NCI-H1930 (cell line): Measurements from ENCODE around the gene TPTE2.
A peak's percentile ranks its signal among the peaks of the same experiment; 100 is the strongest.
"Not testable (repeated sequence)": the region's sequence is repeated elsewhere in the genome, so short reads cannot be mapped to it uniquely, and the experiment has no call there.

Source experiments
- DNase-seq, 2 experiments: peaks; one replicate each; lab custom pipeline; 2025; lab: John Stamatoyannopoulos, UW

Gene TPTE2

DNA sequence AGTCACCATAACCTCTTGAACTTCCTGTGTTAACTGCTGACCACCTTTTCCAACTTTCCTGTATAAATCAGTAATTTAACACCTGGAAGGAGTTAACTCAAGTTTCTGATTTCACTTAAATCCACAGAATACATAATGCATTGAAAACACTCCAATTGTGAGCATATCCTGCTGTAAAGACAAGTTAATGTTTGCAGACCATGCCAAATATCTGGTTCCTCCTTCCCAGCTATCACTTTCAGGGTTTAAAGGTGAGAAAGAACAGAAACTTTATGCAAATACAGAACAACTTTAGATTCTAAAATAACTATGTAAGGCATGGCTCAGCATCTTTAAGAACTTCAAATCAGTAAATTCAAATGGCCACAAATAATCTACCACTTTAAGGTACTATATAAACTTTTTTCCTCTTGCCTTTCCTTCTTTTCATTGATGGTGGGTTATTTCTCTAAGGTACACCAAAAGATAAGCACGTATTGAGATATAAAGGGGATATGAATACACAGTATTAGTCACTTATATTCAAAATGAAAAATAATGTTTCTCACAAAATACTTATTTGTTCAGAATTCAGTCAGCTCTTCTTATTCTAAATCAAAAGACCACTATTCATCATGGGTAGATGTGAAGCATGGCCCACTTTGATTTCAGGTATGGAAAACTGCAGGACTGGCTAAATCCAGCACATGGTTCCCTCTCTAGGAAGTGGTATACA is 6.6 kb upstream of the TPTE2 start:
- no peak for DNase-seq

DNA sequence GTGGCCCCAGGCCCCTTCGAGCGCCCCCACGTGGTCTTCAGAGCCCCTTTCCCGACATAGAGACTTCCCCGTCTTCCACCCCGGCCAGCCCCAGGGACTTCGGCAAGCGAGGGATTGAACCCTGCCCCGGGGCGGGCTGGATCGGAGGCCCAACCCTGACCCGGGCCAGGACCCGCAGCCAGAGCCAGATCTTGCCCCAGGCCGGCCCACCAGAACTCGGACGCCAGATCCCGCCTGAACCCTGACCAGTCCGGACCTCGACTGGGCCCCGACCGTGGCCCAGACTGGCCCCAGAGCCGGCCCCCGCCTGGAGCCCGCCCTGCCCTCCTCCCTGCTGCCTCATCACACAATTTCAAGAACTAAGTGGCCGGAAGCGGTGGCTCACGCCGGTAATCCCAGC is 253 bp upstream of the TPTE2 start:
- DNase-seq: no peak

DNA sequence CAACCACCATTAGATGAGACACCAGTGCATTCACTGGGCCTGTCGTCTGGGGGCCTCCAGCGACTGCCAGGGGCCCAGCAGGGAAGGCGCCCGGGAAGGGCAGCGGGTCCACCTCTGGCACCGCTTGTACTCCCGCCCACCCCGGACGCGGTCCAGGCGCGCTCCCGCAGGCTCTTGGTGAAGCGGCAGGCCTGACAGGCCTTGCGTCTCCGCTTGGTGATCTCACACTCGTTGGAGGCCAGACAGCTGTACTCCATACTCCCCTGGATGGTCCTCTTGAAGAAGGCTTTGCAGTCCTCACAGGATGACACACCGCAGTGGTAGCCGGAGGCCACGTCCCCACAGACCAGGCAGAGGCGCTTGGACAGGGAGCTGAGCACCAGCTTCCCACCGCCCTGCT is 660 bp downstream of the TPTE2 start:
- not testable (repeated sequence) for DNase-seq

DNA sequence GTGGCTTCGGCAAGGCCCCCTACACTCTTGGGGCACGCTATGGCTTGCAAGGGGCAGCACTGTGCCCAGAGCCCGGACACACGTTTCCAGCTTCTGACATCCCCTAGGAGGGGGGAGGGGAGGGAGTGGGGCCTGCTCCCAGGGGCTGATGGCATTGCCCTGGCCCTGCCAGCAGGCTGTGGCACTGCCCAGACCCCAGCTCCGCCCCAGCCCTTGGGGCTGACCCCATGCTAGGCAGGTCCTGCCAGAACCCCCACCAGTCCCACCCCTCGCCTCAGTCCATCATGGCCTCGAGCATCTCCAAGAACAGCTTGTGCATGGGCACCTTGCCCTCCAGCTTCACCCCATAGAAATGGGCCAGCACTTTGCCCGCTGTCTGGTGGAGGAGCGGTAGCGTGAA is 1.6 kb downstream of the TPTE2 start:
- DNase-seq: not testable (repeated sequence)

DNA sequence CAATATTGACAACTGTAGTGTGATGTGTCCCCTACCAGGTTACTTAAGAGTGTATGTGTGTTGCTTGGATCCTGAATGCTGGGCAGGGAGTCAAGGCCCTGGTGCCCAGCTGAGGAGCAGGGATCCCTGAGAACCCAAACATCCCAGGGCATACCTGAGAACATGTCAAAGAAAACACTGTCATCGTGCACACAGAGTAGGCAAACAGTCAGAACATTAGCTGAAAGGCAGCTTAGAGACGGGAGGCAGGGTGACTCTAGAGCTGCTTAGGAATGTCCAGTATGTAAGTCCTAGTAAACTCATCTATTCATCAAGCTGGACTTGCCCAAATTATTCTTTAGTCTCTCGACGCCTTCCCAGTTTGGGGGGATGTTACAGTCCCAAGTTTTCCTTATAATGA is 4.0 kb downstream of the TPTE2 start:
- not testable (repeated sequence) for DNase-seq

DNA sequence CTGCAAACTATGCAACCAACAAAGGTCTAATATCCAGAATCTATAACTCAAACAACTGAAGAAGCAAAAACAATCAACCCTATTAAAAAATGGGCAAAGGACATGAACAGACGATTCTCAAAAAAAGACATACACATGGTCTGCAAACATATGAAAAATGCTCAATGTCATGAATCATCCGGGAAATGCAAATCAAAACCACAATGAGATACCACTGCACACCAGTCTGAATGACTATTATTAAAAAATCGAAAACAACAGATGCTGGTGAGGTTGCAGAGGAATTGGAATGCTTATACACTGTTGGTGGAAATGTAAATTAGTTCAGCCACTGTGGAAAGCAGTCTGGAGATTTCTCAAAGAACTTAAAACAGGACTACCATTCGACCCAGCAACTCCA is 12.1 kb downstream of the TPTE2 start:
- DNase-seq: not testable (repeated sequence)

DNA sequence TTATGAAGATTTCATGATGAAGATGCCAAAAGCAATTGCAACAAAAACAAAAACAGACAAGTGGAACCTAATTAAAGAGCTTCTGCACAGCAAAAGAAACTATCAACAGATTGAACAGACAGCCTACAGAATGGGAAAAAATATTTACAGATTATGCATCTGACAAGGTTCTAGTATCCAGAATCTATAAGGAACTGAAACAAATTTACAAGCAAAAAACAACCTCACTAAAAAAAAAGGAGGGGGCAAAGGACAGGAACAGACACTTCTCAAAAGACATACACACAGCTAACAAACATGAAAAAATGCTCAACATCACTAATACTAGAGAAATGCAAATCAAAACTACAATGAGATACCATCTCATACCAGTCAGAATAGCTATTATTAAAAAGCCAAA is 35.7 kb downstream of the TPTE2 start:
- not testable (repeated sequence) for DNase-seq

DNA sequence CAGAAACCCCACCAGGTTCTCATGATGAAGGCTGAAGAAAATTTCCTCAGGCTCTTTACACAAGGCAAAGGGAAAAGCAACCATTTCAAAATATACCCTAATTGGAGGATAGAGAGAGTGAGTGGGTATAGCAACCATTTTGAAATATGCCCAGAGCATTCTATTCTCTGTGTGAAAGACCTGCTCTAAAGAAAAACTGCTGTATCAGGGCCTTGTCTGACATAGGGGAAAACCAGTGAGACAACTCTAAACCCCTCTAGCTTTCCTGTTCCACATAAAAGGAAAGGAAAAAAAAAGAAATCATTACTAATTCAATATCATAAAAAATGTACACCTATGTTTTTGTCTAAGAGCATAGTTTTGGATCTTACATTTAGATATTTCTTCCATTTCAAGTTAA is 42.3 kb downstream of the TPTE2 start:
- DNase-seq: no peak

DNA sequence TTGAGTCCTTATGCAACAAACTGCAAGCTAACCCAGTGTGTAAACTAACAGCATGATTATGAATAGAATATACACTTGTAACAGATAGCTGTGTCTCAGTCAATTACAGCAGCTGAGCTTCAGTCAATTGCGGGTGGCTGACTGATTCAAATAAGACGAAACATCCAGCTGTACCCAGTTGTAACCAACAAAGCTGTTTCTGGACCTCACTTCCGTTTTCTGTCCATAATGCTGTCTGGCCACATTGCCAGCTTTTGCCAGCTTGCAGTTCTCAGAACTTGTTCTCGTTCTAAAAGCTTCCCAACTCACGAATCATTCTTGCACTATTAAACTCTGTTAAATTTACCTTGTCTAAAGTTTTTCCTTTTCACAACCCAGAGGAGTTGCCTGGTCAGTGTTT is 53.7 kb downstream of the TPTE2 start:
- DNase-seq: not testable (repeated sequence)

DNA sequence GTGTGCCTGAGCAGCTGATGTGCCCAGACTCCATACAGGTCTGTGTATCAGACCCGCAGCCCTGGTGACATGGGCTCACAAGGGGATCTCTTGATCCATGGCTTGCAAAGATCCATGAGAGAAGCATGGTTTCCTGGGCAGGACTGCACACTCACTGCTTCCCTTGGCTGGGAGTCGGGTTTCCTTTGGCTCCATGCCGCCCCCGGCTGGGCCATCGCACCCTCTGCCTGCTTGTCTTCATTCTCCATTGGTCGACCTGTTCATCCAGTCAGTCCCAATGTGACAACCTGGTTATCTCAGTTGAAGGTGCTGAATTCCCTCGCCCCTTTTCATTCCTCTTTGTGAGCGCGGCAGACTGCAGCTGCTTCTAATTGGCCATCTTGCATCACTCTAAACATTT is 101.2 kb downstream of the TPTE2 start:
- peak in 1 of 2 experiments; percentile 14 for DNase-seq

DNA sequence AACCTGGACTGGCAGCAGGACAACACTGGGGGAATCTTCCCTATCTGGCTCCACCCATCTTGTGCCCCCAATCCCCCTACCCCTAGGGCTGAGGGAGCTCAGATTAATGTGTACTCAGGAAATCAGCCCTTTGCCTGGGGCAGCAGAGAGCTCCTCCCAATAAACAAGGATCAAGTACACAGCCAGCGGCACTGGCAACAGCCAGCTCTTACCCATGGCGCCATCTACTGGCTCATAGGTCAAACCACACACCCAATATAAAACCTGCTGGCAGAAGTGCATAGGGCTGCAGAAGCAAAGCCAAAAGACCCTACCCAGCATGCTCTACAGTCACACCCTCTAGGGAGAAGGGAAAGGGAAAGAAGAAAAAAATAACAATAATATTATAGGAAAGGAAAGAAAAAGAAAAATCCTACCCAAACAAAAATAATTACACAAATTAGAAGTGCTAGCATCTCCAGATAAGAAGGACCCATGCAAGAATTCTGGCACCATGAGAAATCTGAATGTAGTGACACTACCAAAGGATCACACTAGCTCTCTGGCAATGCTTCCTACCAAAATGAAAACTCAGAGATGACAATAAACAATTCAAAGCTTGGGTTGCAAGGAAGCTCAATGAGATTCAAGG is 122.2 kb downstream of the TPTE2 start:
- DNase-seq: peak; percentile 10 to 37

DNA sequence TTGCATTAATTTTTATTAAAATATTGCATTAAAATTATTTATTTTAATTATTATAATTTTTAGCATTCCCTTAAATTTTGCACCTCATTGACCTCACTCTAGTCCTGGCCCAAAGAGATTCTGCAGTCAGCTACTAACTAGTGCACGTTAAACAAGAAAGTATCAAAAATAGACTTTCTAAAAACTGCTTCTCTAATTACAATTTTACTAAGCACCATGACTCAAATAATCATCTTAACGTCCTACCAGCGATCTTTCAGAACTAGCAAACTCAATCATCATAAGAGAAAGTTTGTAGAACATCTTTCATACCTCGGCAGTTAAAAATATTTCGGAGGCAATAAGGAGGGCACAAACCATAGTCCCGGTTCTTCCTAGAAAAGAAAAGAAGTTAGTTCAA is 123.6 kb downstream of the TPTE2 start:
- DNase-seq: not testable (repeated sequence)

DNA sequence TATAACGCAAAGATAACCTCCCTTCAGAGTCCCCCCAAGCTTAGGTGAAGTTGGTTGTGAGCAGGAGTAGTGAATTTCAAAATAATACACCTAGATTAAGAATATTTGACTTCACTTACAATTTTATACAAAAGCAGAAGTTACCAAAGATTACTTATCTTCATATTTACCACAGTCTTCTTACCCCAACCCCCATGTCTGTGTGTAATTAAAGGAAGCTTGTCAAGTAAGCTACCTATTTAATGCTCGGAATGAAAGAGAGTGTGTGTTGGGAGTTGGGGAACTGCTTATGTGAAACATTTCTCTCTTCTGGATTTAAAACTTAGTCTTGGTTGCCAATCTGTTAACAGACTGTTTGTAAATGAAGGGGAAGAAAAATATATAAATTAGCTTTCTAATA is 139.1 kb downstream of the TPTE2 start:
- DNase-seq: not testable (repeated sequence)

DNA sequence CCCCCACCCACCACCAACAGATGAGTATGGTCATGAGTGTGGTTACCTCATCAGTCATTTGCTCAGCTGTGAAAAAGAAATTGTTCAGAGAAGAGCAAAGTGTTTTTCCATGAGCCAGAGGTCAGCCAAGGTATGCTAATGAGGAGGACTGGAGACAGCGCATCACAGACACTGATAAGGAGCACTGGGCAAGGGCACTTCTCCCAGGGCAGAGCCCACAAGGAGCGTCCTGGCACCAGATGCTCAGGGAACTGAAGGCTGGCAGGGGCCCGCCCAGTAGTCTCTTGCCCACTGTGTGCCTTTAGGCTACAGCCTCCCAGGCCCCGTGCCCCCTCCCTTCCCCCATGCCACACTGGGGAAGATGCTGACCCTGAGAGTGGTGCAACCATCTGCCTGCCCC is 148.8 kb downstream of the TPTE2 start:
- not testable (repeated sequence) for DNase-seq

DNA sequence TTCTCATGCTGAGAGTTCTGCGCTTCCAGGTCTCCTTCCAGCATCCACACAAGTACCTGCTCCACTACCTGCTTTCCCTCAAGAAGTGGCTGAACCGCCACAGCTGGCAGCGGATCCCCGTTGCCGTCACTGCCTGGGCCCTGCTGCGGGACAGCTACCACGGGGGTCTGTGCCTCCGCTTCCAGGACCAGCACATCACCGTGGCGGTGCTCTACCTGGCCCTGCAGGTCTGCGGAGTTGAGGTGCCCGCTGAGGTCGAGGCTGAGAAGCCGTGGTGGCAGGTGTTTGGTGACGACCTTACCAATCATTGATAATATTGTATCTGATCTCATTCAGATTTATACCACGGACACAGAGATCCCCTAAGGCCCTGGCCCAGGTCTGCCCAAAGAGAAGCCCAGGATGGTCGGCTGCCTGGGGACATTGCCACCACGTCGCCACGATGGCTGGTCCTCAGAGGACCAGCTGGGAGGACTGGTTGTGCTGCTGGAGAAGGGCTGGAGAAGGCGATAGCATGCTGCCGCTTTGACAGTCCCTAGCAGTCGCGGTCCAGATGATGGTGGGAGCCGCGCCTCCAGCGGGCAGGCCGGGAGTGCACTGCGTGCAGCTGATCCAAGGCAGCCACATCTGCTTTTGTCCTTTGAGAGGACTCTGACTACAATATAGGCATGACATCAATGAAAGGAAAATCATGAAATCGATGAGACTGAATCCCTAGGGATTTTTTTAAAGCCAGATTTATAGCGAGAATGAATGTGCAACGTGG is 178.4 kb downstream of the TPTE2 start:
- DNase-seq: not testable (repeated sequence)

DNA sequence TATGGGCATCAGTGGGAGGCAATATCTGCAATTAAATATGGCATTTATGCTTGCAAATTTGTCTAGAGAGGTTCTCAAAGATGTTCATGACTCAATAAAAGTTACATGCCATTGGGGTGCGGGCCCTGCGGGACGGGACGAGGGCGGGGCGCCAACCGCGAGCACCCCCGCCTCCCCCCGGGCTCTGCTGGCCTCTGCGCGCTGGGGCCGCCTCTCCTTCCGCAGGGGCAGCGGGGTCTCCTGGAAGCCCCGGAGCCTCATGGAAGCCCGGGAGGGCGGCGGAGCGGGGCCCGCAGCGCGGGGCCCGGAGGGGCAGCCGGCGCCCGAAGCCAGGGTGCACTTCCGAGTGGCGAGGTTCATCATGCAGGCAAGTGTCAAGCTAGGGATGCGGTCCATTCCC is 179.2 kb downstream of the TPTE2 start:
- DNase-seq: no peak
